Gastroesophageal sphincter (tissue), 4 donors: Measurements from ENCODE around the gene BCL2L13. TPM values are rescaled to one million over a fixed set of nuclear protein-coding genes. Genes with fewer than 3 reads are reported as not detected.

Experiments used
- ATAC-seq: fragments of 150-250 bp; one replicate; pipeline ENCODE4 v1.9.1; 2016; ENCODE audit warnings: mild to moderate bottlenecking, moderate library complexity
- H3K27ac ChIP-seq, 4 donors: fragments of 200-600 bp; sonication (generic) in 3 of 4; 1 replicate in 3 of 4; 2 replicates in 1 of 4; pipeline ENCODE4 v1.5.1; 2016 to 2019
- H3K27me3 ChIP-seq: fragments of 200-600 bp; sonication (generic); one replicate; pipeline ENCODE4 v1.5.1; 2019
- H3K36me3 ChIP-seq, 2 donors: fragments of 200-600 bp; sonication (generic); one replicate each; pipeline ENCODE4 v1.5.1; 2019; ENCODE audit warnings: control low read depth in 1 of 2
- H3K4me1 ChIP-seq, 3 donors: fragments of 200-600 bp; sonication (generic); 1 replicate in 2 of 3; 2 replicates in 1 of 3; pipeline ENCODE4 v1.5.1; 2016 to 2019; ENCODE audit warnings: control low read depth in 2 of 3
- H3K4me3 ChIP-seq, 2 donors: fragments of 200-600 bp; sonication (generic); one replicate each; pipeline ENCODE4 v1.5.1; 2019; ENCODE audit warnings: mild to moderate bottlenecking in 1 of 2, moderate library complexity in 1 of 2
- H3K9me3 ChIP-seq, 3 donors: fragments of 200-600 bp; sonication (generic); one replicate each; pipeline ENCODE4 v1.5.1; 2017 to 2019; ENCODE audit warnings: control low read depth in 2 of 3
- EP300 ChIP-seq: sonication (generic); formaldehyde crosslinking; IDR thresholded peaks from one replicate; pipeline ENCODE4 v1.6.1; 2017; ENCODE audit warnings: antibody characterized with exemption, mild to moderate bottlenecking
- POLR2A ChIP-seq, 2 donors: fragments of 450-650 bp; IDR thresholded peaks; one replicate each; pipeline ENCODE4 v1.6.1; 2017; ENCODE audit warnings: antibody characterized with exemption in 2 of 2, mild to moderate bottlenecking in 2 of 2, moderate library complexity in 1 of 2
- POLR2AphosphoS5 ChIP-seq: sonication (generic); formaldehyde crosslinking; IDR thresholded peaks from one replicate; pipeline ENCODE4 v1.6.1; 2017; ENCODE audit warnings: antibody characterized with exemption
- WGBS, 2 donors: methylation state at CpG; one replicate each; pipeline ENCODE4 v1.1.5; 2018; ENCODE audit warnings: low coverage in 1 of 2; 5-methylcytosine and 5-hydroxymethylcytosine counted together
- total RNA-seq, 4 donors: library from RNA; depleted of rRNA; stranded (reverse); fragments of >200 nt; gene quantifications; one replicate each; pipeline ENCODE4 v1.1.0, GENCODE V29; 2016
- TF ChIP-seq, protein P1 (sequence below), 4 experiments: fragments of 200-600 bp in 2 of 4; fragments of 450-650 bp in 2 of 4; sonication (generic) in 1 of 4; IDR thresholded peaks; one replicate each; pipeline ENCODE4 v1.5.1; 2017 to 2019; ENCODE audit warnings: antibody characterized with exemption in 4 of 4, mild to moderate bottlenecking in 2 of 4, moderate library complexity in 2 of 4

Gene BCL2L13
- total RNA-seq, 4 donors from 2014 or later, result 68.5 to 193 (median 131) TPM

DNA sequence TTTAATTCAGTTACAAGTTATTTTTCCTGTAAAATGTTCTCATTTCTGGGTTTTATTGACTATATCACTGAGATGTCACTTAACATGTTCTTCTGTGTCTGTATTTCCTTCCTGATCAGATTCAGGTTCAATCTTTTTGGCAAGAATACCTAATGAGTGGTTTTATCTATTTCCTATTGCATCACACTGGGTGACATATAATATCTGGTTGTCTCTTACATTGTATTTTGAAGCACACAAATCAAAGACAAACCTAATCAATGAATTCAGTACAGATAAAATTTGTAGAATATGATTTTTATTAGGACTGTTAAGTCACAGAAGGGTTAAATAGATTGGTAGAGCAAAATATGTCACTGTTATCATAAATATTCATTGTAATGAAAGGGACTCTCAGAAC is 60.4 kb downstream of the BCL2L13 start:
- H3K27ac ChIP-seq, result no peak overlapping the region
- no peak for ATAC-seq
- TF ChIP-seq POLR2A (IDR thresholded peaks at IDR 0.05), result no peak
- TF ChIP-seq EP300, result no peak
- TF ChIP-seq POLR2AphosphoS5, result no peak
- TF ChIP-seq, protein P1, sequence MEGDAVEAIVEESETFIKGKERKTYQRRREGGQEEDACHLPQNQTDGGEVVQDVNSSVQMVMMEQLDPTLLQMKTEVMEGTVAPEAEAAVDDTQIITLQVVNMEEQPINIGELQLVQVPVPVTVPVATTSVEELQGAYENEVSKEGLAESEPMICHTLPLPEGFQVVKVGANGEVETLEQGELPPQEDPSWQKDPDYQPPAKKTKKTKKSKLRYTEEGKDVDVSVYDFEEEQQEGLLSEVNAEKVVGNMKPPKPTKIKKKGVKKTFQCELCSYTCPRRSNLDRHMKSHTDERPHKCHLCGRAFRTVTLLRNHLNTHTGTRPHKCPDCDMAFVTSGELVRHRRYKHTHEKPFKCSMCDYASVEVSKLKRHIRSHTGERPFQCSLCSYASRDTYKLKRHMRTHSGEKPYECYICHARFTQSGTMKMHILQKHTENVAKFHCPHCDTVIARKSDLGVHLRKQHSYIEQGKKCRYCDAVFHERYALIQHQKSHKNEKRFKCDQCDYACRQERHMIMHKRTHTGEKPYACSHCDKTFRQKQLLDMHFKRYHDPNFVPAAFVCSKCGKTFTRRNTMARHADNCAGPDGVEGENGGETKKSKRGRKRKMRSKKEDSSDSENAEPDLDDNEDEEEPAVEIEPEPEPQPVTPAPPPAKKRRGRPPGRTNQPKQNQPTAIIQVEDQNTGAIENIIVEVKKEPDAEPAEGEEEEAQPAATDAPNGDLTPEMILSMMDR (IDR thresholded peaks at IDR 0.05), result no peak
- no peak overlapping the region for H3K4me3 ChIP-seq
- no peaks in the 10 kb centered on the region for H3K27me3 ChIP-seq
- H3K9me3 ChIP-seq, result no peaks in the 10 kb centered on the region
- no peaks in the 10 kb centered on the region for H3K4me1 ChIP-seq
- H3K36me3 ChIP-seq, result peaks cover 0 to 35% of the 10 kb centered on the region in 2 donors

GRCh38 chr22:17699696-17700340 is 61.3 kb downstream of the BCL2L13 start:
- H3K36me3 ChIP-seq, result peaks cover 0 to 37% of the 10 kb centered on the region in 2 donors
- H3K9me3 ChIP-seq, result no peaks in the 10 kb centered on the region
- WGBS, 2 donors, result 85 to 86% methylated on average over 7 of the region's 7 CpGs
- no peaks in the 10 kb centered on the region for H3K27me3 ChIP-seq
- no peak overlapping the region for H3K4me3 ChIP-seq
- TF ChIP-seq, protein P1 (IDR thresholded peaks at IDR 0.05), result no peak
- TF ChIP-seq POLR2A (IDR thresholded peaks at IDR 0.05), result no peak
- no peak for TF ChIP-seq POLR2AphosphoS5
- TF ChIP-seq EP300, result no peak
- no peaks in the 10 kb centered on the region for H3K4me1 ChIP-seq
- H3K27ac ChIP-seq, result no peak overlapping the region
- no peak for ATAC-seq

GRCh38 chr22:17700778-17701177 is 62.2 kb downstream of the BCL2L13 start:
- WGBS, 2 donors, result 44 to 49% methylated on average over 2 of the region's 3 CpGs
- Histone ChIP-seq H3K4me1 (peaks cover 2 to 9% (median 2%) of the 10 kb centered on the region in 3 donors), H3K27me3 (no peaks in the 10 kb centered on the region), H3K4me3 (no peak overlapping the region), H3K9me3 (no peaks in the 10 kb centered on the region), H3K36me3 (peaks cover 0 to 31% of the 10 kb centered on the region in 2 donors), H3K27ac (no peak overlapping the region)
- TF ChIP-seq POLR2AphosphoS5 (no peak), EP300 (no peak), POLR2A (IDR thresholded peaks at IDR 0.05) (no peak)
- TF ChIP-seq, protein P1 (IDR thresholded peaks at IDR 0.05), result no peak
- ATAC-seq, result no peak

GRCh38 chr22:17703811-17704210 is 65.3 kb downstream of the BCL2L13 start:
- ATAC-seq, result no peak
- no peak overlapping the region for H3K4me3 ChIP-seq
- no peaks in the 10 kb centered on the region for H3K9me3 ChIP-seq
- H3K27me3 ChIP-seq, result no peaks in the 10 kb centered on the region
- H3K27ac ChIP-seq, result no peak overlapping the region
- TF ChIP-seq, protein P1 (IDR thresholded peaks at IDR 0.05), result no peak
- no peak for TF ChIP-seq POLR2AphosphoS5
- no peak for TF ChIP-seq EP300
- TF ChIP-seq POLR2A (IDR thresholded peaks at IDR 0.05), result no peak
- peaks cover 5 to 30% (median 6%) of the 10 kb centered on the region in 3 donors for H3K4me1 ChIP-seq
- H3K36me3 ChIP-seq, result peaks cover 0 to 23% of the 10 kb centered on the region in 2 donors
- WGBS, 2 donors, result 92 to 100% methylated on average over 1 to 2 of the region's 2 CpGs

DNA sequence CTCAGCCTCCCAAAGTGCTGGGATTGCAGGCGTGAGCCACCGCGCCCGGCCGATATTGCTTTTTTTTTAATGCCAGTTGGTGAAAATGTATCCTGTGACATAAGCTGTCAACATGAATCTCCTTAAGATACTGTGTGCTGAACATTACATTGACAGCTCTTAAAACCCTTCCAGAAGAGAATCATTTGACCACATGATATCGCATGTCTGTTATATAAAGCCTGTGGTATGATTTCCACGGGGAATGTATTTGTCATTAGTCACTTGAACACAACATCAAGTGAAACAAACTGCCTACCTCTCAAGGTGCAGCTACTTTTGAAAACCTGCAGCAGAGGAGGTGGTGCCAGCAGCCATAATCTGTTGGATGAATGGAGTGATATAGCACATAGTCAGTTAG is 67.0 kb downstream of the BCL2L13 start:
- ATAC-seq, result no peak
- Histone ChIP-seq H3K4me3 (no peak overlapping the region), H3K27me3 (no peaks in the 10 kb centered on the region), H3K27ac (peak overlapping the region; percentile 79 to 85 (median 80)), H3K36me3 (peaks cover 0 to 20% of the 10 kb centered on the region in 2 donors), H3K4me1 (peaks cover 5 to 43% (median 6%) of the 10 kb centered on the region in 3 donors), H3K9me3 (no peaks in the 10 kb centered on the region)
- TF ChIP-seq POLR2A (IDR thresholded peaks at IDR 0.05), result no peak
- no peak for TF ChIP-seq EP300
- TF ChIP-seq POLR2AphosphoS5, result no peak
- TF ChIP-seq, protein P1 (IDR thresholded peaks at IDR 0.05), result no peak
- WGBS, 2 donors, result 98 to 100% methylated on average over 1 to 7 of the region's 7 CpGs
